ENCODE data around the gene SRR. TPM values are rescaled to one million over a fixed set of nuclear protein-coding genes. Genes with fewer than 3 reads are reported as not detected.

The SRR gene
- total and polyA plus RNA-seq, 4 donors: 21.4 to 43.6 (median 40.0) TPM

DNA sequence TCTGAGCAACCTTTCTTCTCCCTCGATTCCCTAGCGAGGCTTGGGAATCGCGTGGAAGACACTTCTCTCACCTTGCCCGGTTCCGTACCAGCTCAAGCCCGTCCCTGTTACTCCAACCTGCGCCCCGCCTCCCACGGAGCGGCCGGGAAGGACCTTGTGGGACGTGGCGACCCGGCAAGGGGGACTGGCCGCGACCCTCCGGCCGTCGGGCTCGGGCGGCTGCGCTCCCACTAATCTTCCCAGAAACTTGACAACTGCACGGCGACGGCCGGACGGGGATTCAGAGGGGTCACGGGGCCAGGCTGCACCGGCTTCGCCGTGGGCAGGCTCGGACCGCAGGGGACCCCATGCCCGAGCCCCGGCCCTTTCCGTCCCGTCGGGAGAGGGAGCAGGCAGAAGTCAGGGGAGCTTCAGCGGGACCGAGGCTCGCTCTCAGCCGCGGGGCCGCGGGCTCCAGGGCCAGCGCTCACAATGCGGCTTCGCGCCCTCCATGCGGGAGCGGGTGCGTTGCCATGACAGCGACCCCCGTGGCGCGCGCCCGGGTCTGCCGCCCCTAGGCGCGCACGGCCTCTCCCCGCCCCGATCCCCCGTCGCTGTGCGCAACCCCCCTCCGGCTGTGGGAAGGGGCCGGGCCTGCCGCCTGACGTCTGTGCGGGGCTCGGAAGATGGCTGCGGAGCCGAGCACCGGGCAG lies 33.2 kb downstream of the SRR start, which contains the start of gene SGSM2:
Gene SGSM2, plus strand, starts transcription at position 650 of the 692 bp plus-strand sequence. CDS start 188 bp downstream, outside the sequence.
- H3K27ac ChIP-seq (ENCODE audit: low read depth, low read length): peak within 1 kb of the TSS; percentile 93
- WGBS (ENCODE audit: insufficient coverage): under 1% methylated on average over 77 of the region's 77 CpGs
- peaks cover 27% of the 10 kb centered on the region for H3K4me1 ChIP-seq (ENCODE audit: control insufficient read depth, insufficient read depth, low read length)
- H3K9me3 ChIP-seq (ENCODE audit: control insufficient read depth, insufficient read depth, low read length): no peaks in the 10 kb centered on the region
- H3K4me3 ChIP-seq (ENCODE audit: low read depth, low read length): peak within 1 kb of the TSS; percentile 78
- H3K36me3 ChIP-seq (ENCODE audit: control insufficient read depth, insufficient read depth, low read length): peaks cover 30% of the 10 kb centered on the region
- H3K27me3 ChIP-seq (ENCODE audit: control insufficient read depth, insufficient read depth, low read length): no peaks in the 10 kb centered on the region
- DNase-seq (ENCODE audit: low read depth in 4 of 6, low spot score in 6 of 6): peak in 3 of 6 donors; percentile 67 to 92 (median 92)

DNA sequence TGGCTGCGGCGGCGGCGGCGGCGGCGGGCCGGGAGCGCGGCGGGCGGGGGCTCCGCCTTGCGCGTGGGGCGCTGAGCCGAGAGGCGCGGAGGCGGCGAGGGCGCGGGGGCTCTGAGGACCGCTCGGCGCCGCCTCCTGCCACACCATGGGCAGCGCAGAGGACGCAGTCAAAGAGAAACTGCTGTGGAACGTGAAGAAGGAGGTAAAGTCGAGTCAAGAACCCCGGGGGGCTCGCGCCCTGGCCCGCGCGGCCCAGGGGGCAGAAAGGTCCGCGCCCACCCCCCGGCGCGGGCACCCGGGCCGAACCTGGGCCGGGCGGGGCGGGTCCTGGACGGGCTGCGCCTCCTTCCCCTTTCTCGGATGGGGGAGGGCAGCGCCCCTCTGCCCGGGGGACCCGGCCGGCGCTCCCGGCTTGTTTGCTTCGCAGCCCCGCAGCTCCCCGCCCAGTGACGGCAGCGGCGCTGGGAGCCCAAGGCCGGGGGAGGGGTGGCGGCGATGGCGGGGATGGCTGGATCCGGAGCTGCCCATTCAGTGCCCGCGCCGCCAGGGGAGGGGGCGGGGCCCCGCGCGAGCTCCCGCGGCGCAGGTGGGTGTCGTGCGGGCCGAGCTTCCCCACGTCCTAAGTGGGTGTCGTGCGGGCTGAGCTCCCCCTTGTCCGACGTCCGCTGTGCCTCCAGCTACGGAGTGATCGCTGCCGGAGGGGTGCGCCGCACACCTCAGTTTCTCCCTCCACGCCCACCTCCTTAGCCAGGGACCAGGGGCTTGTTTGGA lies 34.0 kb downstream of the SRR start:
- H3K36me3 ChIP-seq (ENCODE audit: control insufficient read depth, insufficient read depth, low read length): peaks cover 30% of the 10 kb centered on the region
- H3K27ac ChIP-seq (ENCODE audit: low read depth, low read length): peak overlapping the region; percentile 63
- DNase-seq (ENCODE audit: low read depth in 4 of 6, low spot score in 6 of 6): peak in 2 of 6 donors; percentile 79 to 80
- H3K4me3 ChIP-seq (ENCODE audit: low read depth, low read length): peak overlapping the region; percentile 78
- H3K4me1 ChIP-seq (ENCODE audit: control insufficient read depth, insufficient read depth, low read length): peaks cover 27% of the 10 kb centered on the region
- under 1% methylated on average over 89 of the region's 92 CpGs for WGBS (ENCODE audit: insufficient coverage)
- H3K27me3 ChIP-seq (ENCODE audit: control insufficient read depth, insufficient read depth, low read length): no peaks in the 10 kb centered on the region
- no peaks in the 10 kb centered on the region for H3K9me3 ChIP-seq (ENCODE audit: control insufficient read depth, insufficient read depth, low read length)

GRCh38 chr17:2338315-2338657 lies 34.5 kb downstream of the SRR start:
- no peaks in the 10 kb centered on the region for H3K27me3 ChIP-seq (ENCODE audit: control insufficient read depth, insufficient read depth, low read length)
- peak overlapping the region; percentile 49 for H3K4me3 ChIP-seq (ENCODE audit: low read depth, low read length)
- peak overlapping the region; percentile 63 for H3K27ac ChIP-seq (ENCODE audit: low read depth, low read length)
- WGBS (ENCODE audit: insufficient coverage): 6% methylated on average over 4 of the region's 5 CpGs
- DNase-seq (ENCODE audit: low read depth in 4 of 6, low spot score in 6 of 6): no peak
- H3K36me3 ChIP-seq (ENCODE audit: control insufficient read depth, insufficient read depth, low read length): peaks cover 33% of the 10 kb centered on the region
- peaks cover 27% of the 10 kb centered on the region for H3K4me1 ChIP-seq (ENCODE audit: control insufficient read depth, insufficient read depth, low read length)
- H3K9me3 ChIP-seq (ENCODE audit: control insufficient read depth, insufficient read depth, low read length): no peaks in the 10 kb centered on the region

GRCh38 chr17:2343421-2343820 lies 39.7 kb downstream of the SRR start:
- H3K27ac ChIP-seq (ENCODE audit: low read depth, low read length): no peak overlapping the region
- no peak for DNase-seq (ENCODE audit: low read depth in 4 of 6, low spot score in 6 of 6)
- H3K27me3 ChIP-seq (ENCODE audit: control insufficient read depth, insufficient read depth, low read length): no peaks in the 10 kb centered on the region
- 89% methylated on average over 5 of the region's 5 CpGs for WGBS (ENCODE audit: insufficient coverage)
- H3K9me3 ChIP-seq (ENCODE audit: control insufficient read depth, insufficient read depth, low read length): no peaks in the 10 kb centered on the region
- H3K4me3 ChIP-seq (ENCODE audit: low read depth, low read length): no peak overlapping the region
- H3K4me1 ChIP-seq (ENCODE audit: control insufficient read depth, insufficient read depth, low read length): peaks cover 29% of the 10 kb centered on the region
- H3K36me3 ChIP-seq (ENCODE audit: control insufficient read depth, insufficient read depth, low read length): peaks cover 48% of the 10 kb centered on the region

DNA sequence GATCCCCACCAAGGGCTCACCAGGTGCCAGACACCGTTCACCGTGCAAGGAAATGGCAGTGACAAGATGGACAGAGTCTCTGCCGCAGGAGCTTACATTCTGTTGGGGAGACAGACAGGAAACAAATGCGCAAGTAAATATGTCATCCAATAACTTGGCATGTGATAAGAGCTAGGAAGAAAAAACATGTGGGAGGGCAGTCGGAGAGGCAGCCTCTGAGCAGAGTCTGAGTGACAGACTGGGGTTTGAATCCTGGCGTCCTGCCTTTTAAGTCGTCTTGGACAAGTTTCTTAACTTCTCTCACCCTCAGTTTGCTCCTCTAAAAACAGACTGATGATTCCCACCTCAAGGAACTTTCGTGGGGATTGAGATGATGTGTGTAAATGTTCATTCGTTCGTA lies 40.8 kb downstream of the SRR start:
- Histone ChIP-seq H3K36me3 (ENCODE audit: control insufficient read depth, insufficient read depth, low read length) (peaks cover 44% of the 10 kb centered on the region), H3K4me3 (ENCODE audit: low read depth, low read length) (no peak overlapping the region), H3K9me3 (ENCODE audit: control insufficient read depth, insufficient read depth, low read length) (no peaks in the 10 kb centered on the region), H3K4me1 (ENCODE audit: control insufficient read depth, insufficient read depth, low read length) (peaks cover 27% of the 10 kb centered on the region), H3K27me3 (ENCODE audit: control insufficient read depth, insufficient read depth, low read length) (no peaks in the 10 kb centered on the region), H3K27ac (ENCODE audit: low read depth, low read length) (no peak overlapping the region)
- WGBS (ENCODE audit: insufficient coverage): 97% methylated on average over 7 of the region's 10 CpGs
- DNase-seq (ENCODE audit: low read depth in 4 of 6, low spot score in 6 of 6): no peak

- no peak overlapping the region for H3K27ac ChIP-seq (ENCODE audit: low read depth, low read length)
- 85% methylated on average over 8 of the region's 8 CpGs for WGBS (ENCODE audit: insufficient coverage)
- no peak for DNase-seq (ENCODE audit: low read depth in 4 of 6, low spot score in 6 of 6)
- H3K4me3 ChIP-seq (ENCODE audit: low read depth, low read length): no peak overlapping the region
- no peaks in the 10 kb centered on the region for H3K9me3 ChIP-seq (ENCODE audit: control insufficient read depth, insufficient read depth, low read length)
- H3K27me3 ChIP-seq (ENCODE audit: control insufficient read depth, insufficient read depth, low read length): no peaks in the 10 kb centered on the region
- peaks cover 31% of the 10 kb centered on the region for H3K4me1 ChIP-seq (ENCODE audit: control insufficient read depth, insufficient read depth, low read length)
- peaks cover 52% of the 10 kb centered on the region for H3K36me3 ChIP-seq (ENCODE audit: control insufficient read depth, insufficient read depth, low read length)
Measured at GRCh38 chr17:2346475-2346874, 42.7 kb downstream of the SRR start.

GRCh38 chr17:2347805-2348685 lies 44.3 kb downstream of the SRR start:
- Histone ChIP-seq H3K27ac (ENCODE audit: low read depth, low read length) (peak overlapping the region; percentile 87), H3K36me3 (ENCODE audit: control insufficient read depth, insufficient read depth, low read length) (peaks cover 50% of the 10 kb centered on the region), H3K4me3 (ENCODE audit: low read depth, low read length) (no peak overlapping the region), H3K4me1 (ENCODE audit: control insufficient read depth, insufficient read depth, low read length) (peaks cover 41% of the 10 kb centered on the region), H3K9me3 (ENCODE audit: control insufficient read depth, insufficient read depth, low read length) (no peaks in the 10 kb centered on the region), H3K27me3 (ENCODE audit: control insufficient read depth, insufficient read depth, low read length) (no peaks in the 10 kb centered on the region)
- peak in 5 of 6 donors; percentile 68 to 96 (median 75) for DNase-seq (ENCODE audit: low read depth in 4 of 6, low spot score in 6 of 6)
- 27% methylated on average over 6 of the region's 11 CpGs for WGBS (ENCODE audit: insufficient coverage)

DNA sequence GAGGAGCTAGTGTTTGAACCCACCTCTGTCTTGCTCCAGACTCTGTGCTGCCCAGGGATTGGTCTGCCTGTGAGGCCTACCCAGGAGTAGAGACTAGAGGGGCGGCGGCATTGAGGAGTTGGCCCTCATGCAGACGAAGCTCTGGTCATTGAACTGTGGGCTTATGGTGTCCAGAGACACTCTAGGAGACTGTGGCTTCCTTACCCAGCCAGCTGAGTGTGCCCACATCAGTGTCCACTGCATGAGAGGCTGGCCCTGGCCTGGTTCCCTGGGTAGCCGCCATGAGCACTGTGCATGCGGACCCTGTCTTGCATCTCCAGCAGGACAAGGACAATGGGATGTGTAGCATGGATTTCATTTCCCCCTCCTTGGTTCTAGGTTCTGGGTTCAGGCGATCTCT lies 47.5 kb downstream of the SRR start:
- peaks cover 42% of the 10 kb centered on the region for H3K4me1 ChIP-seq (ENCODE audit: control insufficient read depth, insufficient read depth, low read length)
- no peak overlapping the region for H3K4me3 ChIP-seq (ENCODE audit: low read depth, low read length)
- peaks cover 30% of the 10 kb centered on the region for H3K36me3 ChIP-seq (ENCODE audit: control insufficient read depth, insufficient read depth, low read length)
- WGBS (ENCODE audit: insufficient coverage): 79% methylated on average over 6 of the region's 6 CpGs
- H3K9me3 ChIP-seq (ENCODE audit: control insufficient read depth, insufficient read depth, low read length): no peaks in the 10 kb centered on the region
- H3K27ac ChIP-seq (ENCODE audit: low read depth, low read length): no peak overlapping the region
- H3K27me3 ChIP-seq (ENCODE audit: control insufficient read depth, insufficient read depth, low read length): no peaks in the 10 kb centered on the region
- no peak for DNase-seq (ENCODE audit: low read depth in 4 of 6, low spot score in 6 of 6)

GRCh38 chr17:2354311-2354710 lies 50.6 kb downstream of the SRR start:
- H3K36me3 ChIP-seq (ENCODE audit: control insufficient read depth, insufficient read depth, low read length): peaks cover 35% of the 10 kb centered on the region
- WGBS (ENCODE audit: insufficient coverage): 100% methylated on average over 2 of the region's 8 CpGs
- DNase-seq (ENCODE audit: low read depth in 4 of 6, low spot score in 6 of 6): no peak
- H3K27me3 ChIP-seq (ENCODE audit: control insufficient read depth, insufficient read depth, low read length): no peaks in the 10 kb centered on the region
- H3K4me1 ChIP-seq (ENCODE audit: control insufficient read depth, insufficient read depth, low read length): peaks cover 34% of the 10 kb centered on the region
- H3K4me3 ChIP-seq (ENCODE audit: low read depth, low read length): no peak overlapping the region
- H3K9me3 ChIP-seq (ENCODE audit: control insufficient read depth, insufficient read depth, low read length): no peaks in the 10 kb centered on the region
- H3K27ac ChIP-seq (ENCODE audit: low read depth, low read length): no peak overlapping the region

Data from spinal cord (tissue), 10 donors.